PC-3 (cell line): ENCODE data around the gene KCNB1. TPM values are rescaled to one million over a fixed set of nuclear protein-coding genes. Genes with fewer than 3 reads are reported as not detected.

Source experiments
- ATAC-seq: fragments of 200-7000 bp; cut with Tn5 transposase; 2 replicates; pipeline ENCODE4 v1.9.1; 2020; ENCODE audit warnings: mild to moderate bottlenecking, moderate library complexity
- BruUV-seq: library from RNA; stranded (reverse); fragments of 400-500 nt; replicated peaks from 2 replicates; lab custom pipeline; 2021; lab: Mats Ljungman, UMichigan
- CTCF ChIA-PET: fragments of 300-600 bp; sonication (Branson Sonifier 250); formaldehyde crosslinking; loops from one replicate; lab custom pipeline; 2022; ENCODE audit warnings: antibody characterized with exemption; lab: Charles Lee
- POLR2A ChIA-PET: fragments of 300-600 bp; sonication (Branson Sonifier 250); formaldehyde crosslinking; loops from one replicate; lab custom pipeline; 2022; ENCODE audit warnings: antibody characterized with exemption; ENCODE audit not compliant: unreplicated experiment; lab: Charles Lee
- DNase-seq: peaks from one replicate; pipeline ENCODE4 v3.0.0-alpha.2; 2015
- H2AFZ ChIP-seq: fragments of 300-600 bp; sonication (generic); 2 replicates; pipeline ENCODE4 v1.6.0; 2016; ENCODE audit warnings: antibody characterized with exemption, low read length
- H3F3A ChIP-seq: fragments of 300-600 bp; sonication (generic); one replicate; pipeline ENCODE4 v1.6.0; 2017; ENCODE audit warnings: antibody characterized with exemption, low read length, control low read depth, mild to moderate bottlenecking; ENCODE audit not compliant: unreplicated experiment
- H3K27ac ChIP-seq: fragments of 300-600 bp; sonication (generic); 2 replicates; pipeline ENCODE4 v1.5.1; 2016; ENCODE audit warnings: mild to moderate bottlenecking, low read length
- H3K27me3 ChIP-seq: fragments of 300-600 bp; sonication (generic); 2 replicates; pipeline ENCODE4 v1.6.1; 2016; ENCODE audit warnings: low read length, mixed read lengths
- H3K36me3 ChIP-seq: fragments of 300-600 bp; sonication (generic); 2 replicates; pipeline ENCODE4 v1.6.1; 2016; ENCODE audit warnings: low read depth, mixed run types, low read length, mixed read lengths
- H3K4me1 ChIP-seq: fragments of 300-600 bp; sonication (generic); 2 replicates; pipeline ENCODE4 v1.5.1; 2016; ENCODE audit warnings: low read length; ENCODE audit not compliant: insufficient read depth
- H3K4me2 ChIP-seq: fragments of 300-600 bp; sonication (generic); 2 replicates; pipeline ENCODE4 v1.6.0; 2016; ENCODE audit warnings: low read length
- H3K4me3 ChIP-seq: fragments of 300-600 bp; sonication (generic); 2 replicates; pipeline ENCODE4 v1.5.1; 2016; ENCODE audit warnings: mild to moderate bottlenecking, low read length, mixed read lengths
- H3K79me2 ChIP-seq: fragments of 300-600 bp; sonication (generic); 2 replicates; pipeline ENCODE4 v1.6.1; 2017; ENCODE audit warnings: low read length, mixed read lengths
- H3K9ac ChIP-seq: fragments of 300-600 bp; sonication (generic); 2 replicates; pipeline ENCODE4 v1.6.0; 2016; ENCODE audit warnings: mild to moderate bottlenecking, low read length
- H3K9me2 ChIP-seq: fragments of 300-600 bp; sonication (generic); replicated peaks from 2 replicates; pipeline ENCODE4 v1.6.1; 2016; ENCODE audit warnings: mixed run types, low read length, mixed read lengths
- H3K9me3 ChIP-seq: fragments of 300-600 bp; sonication (generic); 2 replicates; pipeline ENCODE4 v1.6.1; 2016; ENCODE audit warnings: low read length, mixed read lengths
- H4K20me1 ChIP-seq: fragments of 300-600 bp; sonication (generic); 2 replicates; pipeline ENCODE4 v1.6.1; 2016; ENCODE audit warnings: low read length, mixed read lengths
- EZH2 ChIP-seq: fragments of 300-600 bp; sonication (generic); IDR thresholded peaks from one replicate; pipeline ENCODE4 v1.6.1; 2017; ENCODE audit warnings: antibody characterized with exemption, mild to moderate bottlenecking, low read length; ENCODE audit not compliant: unreplicated experiment
- EZH2phosphoT487 ChIP-seq: fragments of 300-600 bp; sonication (generic); IDR thresholded peaks from 2 replicates; pipeline ENCODE4 v1.6.1; 2018; ENCODE audit warnings: mild to moderate bottlenecking, antibody characterized with exemption, low read length, borderline replicate concordance
- intact Hi-C: fragments of 100-400 bp; cut with micrococcal nuclease; formaldehyde crosslinking; loops from 2 replicates; pipeline ENCODE4 v1.9.0; 2023
- total RNA-seq: library from RNA; depleted of rRNA; stranded (reverse); fragments of >200 nt; gene quantifications from 2 replicates; pipeline ENCODE4 v1.2.3, GENCODE V29; 2014
- TF ChIP-seq, protein P1 (sequence below): fragments of 300-600 bp; sonication (generic); conservative IDR thresholded peaks from 2 replicates; pipeline ENCODE4 v1.5.1; 2017; ENCODE audit warnings: antibody characterized with exemption, low read depth, mild to moderate bottlenecking, low read length

Gene KCNB1
- total RNA-seq, 1 experiment from 2014 or later = 0.04 TPM

DNA sequence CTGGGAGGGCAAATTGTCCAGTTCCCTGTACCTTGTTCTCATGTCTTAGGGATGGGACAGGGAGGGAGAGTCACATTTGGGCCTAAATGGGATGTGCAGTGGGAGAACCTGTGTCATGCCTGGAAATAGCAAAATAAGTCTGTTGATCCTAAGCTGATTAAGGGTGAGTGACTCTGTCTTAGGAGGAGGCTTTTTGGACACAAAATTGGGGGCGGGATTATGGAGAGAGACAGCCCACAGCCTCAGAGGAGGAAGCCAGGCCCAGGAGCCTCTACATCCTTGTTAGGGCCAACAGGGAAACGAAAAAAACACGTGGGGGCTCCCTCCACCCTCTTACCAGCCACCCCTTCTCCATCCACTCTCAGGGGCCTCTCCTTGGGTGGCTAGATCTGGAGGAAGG, 2.2 kb downstream of the KCNB1 start:
- DNase-seq (no peak), ATAC-seq (no peak)
- no peaks in the 10 kb centered on the region for H4K20me1 ChIP-seq
- intact Hi-C loops = loop anchor here (5.0 kb wide), 1 partner anchor 93 kb away; no protein-coding TSS in a partner anchor
- no peaks in the 10 kb centered on the region for H3K9me2 ChIP-seq
- H3F3A ChIP-seq = no peaks in the 10 kb centered on the region
- no peaks in the 10 kb centered on the region for H3K36me3 ChIP-seq
- H3K4me1 ChIP-seq = no peaks in the 10 kb centered on the region; the same call in 1 of the 2 replicates
- CTCF ChIA-PET = no interaction called here
- no peak overlapping the region for H2AFZ ChIP-seq
- no peaks in the 10 kb centered on the region for H3K79me2 ChIP-seq
- no TSS peak for BruUV-seq
- no peak overlapping the region for H3K4me3 ChIP-seq
- no peak overlapping the region for H3K27ac ChIP-seq
- no peaks in the 10 kb centered on the region for H3K9me3 ChIP-seq
- peaks cover 34% of the 10 kb centered on the region for H3K27me3 ChIP-seq
- POLR2A ChIA-PET = no interaction called here
- TF ChIP-seq, protein P1, sequence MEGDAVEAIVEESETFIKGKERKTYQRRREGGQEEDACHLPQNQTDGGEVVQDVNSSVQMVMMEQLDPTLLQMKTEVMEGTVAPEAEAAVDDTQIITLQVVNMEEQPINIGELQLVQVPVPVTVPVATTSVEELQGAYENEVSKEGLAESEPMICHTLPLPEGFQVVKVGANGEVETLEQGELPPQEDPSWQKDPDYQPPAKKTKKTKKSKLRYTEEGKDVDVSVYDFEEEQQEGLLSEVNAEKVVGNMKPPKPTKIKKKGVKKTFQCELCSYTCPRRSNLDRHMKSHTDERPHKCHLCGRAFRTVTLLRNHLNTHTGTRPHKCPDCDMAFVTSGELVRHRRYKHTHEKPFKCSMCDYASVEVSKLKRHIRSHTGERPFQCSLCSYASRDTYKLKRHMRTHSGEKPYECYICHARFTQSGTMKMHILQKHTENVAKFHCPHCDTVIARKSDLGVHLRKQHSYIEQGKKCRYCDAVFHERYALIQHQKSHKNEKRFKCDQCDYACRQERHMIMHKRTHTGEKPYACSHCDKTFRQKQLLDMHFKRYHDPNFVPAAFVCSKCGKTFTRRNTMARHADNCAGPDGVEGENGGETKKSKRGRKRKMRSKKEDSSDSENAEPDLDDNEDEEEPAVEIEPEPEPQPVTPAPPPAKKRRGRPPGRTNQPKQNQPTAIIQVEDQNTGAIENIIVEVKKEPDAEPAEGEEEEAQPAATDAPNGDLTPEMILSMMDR = no peak
- TF ChIP-seq EZH2 = no peak
- TF ChIP-seq EZH2phosphoT487 = no peak
- H3K4me2 ChIP-seq = no peak overlapping the region
- H3K9ac ChIP-seq = no peak overlapping the region

DNA sequence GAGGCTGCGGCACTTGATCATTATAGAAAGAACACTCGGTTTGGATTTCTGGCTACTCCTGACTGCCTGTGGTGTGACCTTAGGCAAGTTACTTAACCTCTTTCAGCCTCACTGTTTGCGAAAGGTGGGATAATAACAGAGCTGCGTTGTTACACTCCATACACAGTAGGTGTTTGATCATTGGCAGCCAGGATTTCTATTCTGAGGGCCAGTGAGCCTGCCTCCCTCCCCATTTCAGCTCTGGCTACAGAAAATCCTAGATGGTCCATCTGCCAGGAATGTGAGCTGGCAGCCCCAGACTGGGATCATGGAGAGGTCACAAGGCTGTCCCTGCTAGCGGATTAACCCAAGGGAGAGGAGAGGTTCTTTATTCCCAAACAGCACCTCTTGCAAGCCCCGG, 2.7 kb downstream of the KCNB1 start:
- POLR2A ChIA-PET = no interaction called here
- no peak for TF ChIP-seq EZH2
- TF ChIP-seq, protein P1 = no peak
- TF ChIP-seq EZH2phosphoT487 = no peak
- ATAC-seq (no peak), DNase-seq (no peak)
- CTCF ChIA-PET = no interaction called here
- no peaks in the 10 kb centered on the region for H3K36me3 ChIP-seq
- no peaks in the 10 kb centered on the region for H3F3A ChIP-seq
- no TSS peak for BruUV-seq
- H3K27ac ChIP-seq = no peak overlapping the region
- H3K9me3 ChIP-seq = no peaks in the 10 kb centered on the region
- no peak overlapping the region for H3K9ac ChIP-seq
- no peak overlapping the region for H2AFZ ChIP-seq
- intact Hi-C loops = loop anchor here (5.0 kb wide), 1 partner anchor 92 kb away; no protein-coding TSS in a partner anchor
- H3K79me2 ChIP-seq = no peaks in the 10 kb centered on the region
- H3K9me2 ChIP-seq = no peaks in the 10 kb centered on the region
- no peaks in the 10 kb centered on the region for H4K20me1 ChIP-seq
- H3K4me3 ChIP-seq = no peak overlapping the region
- H3K27me3 ChIP-seq = peaks cover 38% of the 10 kb centered on the region
- H3K4me2 ChIP-seq = no peak overlapping the region
- no peaks in the 10 kb centered on the region; the same call in 1 of the 2 replicates for H3K4me1 ChIP-seq
